Stimulated activated CD4-positive, alpha-beta T cell treated with anti-CD3 and anti-CD28 coated beads, Interleukin-15, amount 100 ng/mL, for 1 hour (primary cell): ENCODE data around the gene WNT4.

ENCODE experiments used
- DNase-seq, 2 donors: peaks; one replicate each; pipeline ENCODE4 v3.0.0-alpha.2; 2020; ENCODE audit warnings: low read depth in 1 of 2, low spot score in 1 of 2

The WNT4 gene

DNA sequence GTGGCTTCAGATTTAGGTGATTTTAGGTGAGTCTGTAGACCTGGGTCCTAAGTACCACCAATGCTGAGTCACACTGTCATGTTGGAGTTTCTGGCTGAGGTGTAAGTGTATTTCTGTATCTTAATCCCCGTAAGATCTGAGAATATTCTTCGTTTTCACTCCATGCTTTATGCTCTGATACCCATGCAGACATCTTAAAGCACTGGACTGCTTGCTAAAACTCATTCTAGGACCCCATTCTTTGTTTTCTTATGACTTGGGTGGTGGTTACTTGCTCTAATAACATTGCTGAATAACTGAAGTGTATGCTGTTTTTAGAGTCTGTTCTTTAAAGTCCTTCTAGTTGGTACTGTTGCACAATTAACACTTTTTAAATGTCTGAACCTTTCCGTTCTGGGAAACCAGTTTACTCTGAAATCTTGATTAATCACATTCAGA, 53.7 kb downstream of the WNT4 start:
- no peak for DNase-seq

GRCh38 chr1:22088331-22088730, 54.6 kb downstream of the WNT4 start:
- DNase-seq = no peak

DNA sequence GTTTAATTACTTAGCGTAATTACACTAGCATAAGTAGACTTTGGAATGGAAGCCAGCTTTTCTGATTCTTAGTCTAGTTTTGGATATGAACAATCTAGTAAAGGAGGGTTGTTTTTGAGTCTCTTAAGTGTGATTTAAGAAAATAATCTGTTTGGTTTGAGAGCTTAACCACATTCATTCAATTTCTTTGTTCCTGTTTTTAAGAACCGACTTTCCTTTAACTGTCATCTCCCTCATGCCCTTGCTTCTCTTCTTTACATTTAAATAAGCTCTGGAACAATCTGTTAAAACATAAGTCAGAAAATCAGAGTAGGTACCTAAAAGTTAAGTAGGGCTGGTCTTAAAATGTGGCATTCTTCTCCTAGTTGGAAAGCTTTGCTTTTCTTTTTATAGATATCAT, 62.7 kb downstream of the WNT4 start:
- DNase-seq = no peak

DNA sequence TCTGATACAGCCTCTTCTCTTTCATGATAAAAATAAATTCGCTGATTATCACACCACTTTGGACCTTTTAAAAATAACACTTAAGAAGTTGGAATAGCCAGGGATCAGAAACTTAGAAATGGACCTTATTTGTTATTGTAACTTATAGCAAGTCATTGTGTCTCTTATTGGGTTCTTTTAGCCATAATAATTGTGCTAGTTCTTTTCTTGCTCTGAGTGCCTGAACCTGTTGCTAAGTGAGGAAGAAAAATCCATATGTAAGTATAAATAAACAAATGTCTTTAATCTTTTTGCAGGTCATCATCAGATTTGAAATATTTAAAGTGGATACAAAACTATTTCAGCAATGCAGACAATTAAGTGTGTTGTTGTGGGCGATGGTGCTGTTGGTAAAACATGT, 64.8 kb downstream of the WNT4 start:
- no peak for DNase-seq

DNA sequence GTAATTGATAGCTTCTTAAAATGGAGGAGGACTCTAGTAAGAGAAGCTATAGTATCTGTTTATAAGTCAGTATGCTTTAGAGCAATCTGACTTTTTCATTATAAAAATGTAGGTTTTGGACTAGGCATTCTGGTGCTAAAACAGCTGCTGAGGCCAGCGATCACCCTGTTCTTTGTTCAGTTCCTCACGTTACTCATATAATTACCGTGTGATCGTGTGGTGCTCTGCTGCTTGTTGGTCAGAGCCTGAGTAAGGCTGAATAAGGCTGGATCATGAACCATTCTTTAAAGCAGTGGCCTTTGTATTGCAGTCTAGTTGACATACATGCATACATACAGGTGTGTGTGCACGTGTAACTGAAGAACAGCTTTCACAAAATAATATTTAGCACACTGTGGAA, 65.2 kb downstream of the WNT4 start:
- DNase-seq = no peak

DNA sequence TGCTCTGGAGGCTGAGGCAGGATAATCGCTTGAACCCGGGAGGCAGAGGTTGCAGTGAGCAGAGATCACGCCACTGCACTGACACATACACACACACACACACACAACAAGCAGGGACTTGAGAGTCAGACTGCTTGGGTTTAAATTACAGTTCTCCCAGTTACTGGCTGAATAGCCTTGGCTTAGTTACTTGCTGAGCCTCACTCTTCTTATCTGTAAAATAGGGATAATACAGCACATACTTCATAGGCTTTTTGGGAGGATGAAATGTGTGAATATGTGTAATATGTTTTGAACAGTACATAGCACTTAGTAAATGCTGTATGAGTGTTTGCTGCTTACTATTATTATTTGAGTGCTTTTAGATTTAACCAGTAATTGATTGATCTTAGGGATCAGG, 66.6 kb downstream of the WNT4 start:
- no peak for DNase-seq

- DNase-seq = no peak
Measured at GRCh38 chr1:22075718-22076117, 67.2 kb downstream of the WNT4 start.

DNA sequence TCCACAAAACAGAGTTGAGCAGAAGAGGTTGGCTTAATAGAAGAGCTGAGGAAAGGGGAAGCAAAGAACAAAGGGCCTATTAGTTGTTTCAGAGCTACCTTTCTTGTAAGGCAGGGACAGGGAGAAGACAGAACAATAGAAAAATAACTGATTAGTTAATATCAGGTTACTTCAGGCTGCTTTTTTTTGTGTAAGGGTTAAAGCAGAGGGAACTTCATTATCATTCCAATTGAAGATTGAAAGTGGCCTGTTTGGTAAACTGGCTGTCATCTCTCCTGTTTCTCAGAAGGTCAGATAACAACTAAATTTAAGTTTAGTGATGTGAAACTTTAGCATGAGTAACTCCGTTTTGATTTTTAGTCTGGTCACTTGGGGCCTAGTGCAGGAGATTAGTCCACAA, 68.1 kb downstream of the WNT4 start:
- no peak for DNase-seq

DNA sequence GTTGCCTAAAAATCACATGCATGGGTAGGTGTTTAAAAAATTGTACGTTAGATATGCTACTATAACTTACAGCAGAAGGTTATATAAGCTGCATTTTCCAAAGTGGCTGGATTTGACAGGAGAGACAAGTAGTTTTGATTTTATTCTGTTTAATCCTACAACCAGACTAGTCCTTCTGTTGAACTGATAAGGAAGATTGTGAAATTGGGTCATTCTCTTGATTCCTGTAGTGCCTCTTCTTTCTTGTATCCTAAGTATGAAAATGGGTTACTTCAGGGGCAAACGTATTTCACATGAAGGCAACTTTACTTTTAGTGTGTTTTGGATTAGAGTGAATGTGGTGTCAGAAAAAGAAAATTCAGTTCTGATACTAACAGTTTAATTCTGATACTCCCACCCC, 71.4 kb downstream of the WNT4 start:
- no peak for DNase-seq
